DND-41 (cell line): ENCODE data around the gene NME3.
A peak's percentile ranks its signal among the peaks of the same experiment; 100 is the strongest.

Experiments
- CTCF ChIP-seq: IDR thresholded peaks from 2 replicates; pipeline ENCODE4 v1.5.1; 2012; ENCODE audit warnings: borderline replicate concordance, low read length, moderate library complexity, mild to moderate bottlenecking; ENCODE audit not compliant: poor library complexity, severe bottlenecking; ENCODE audit errors: extremely low read depth
- EZH2 ChIP-seq: IDR thresholded peaks from 3 replicates; pipeline ENCODE4 v1.6.1; 2012; ENCODE audit warnings: borderline replicate concordance, low read depth, mild to moderate bottlenecking, moderate library complexity, low read length, inconsistent platforms; ENCODE audit not compliant: severe bottlenecking

GRCh38 chr16:1772908-1773702, 1.8 kb upstream of the NME3 start, which contains the start of gene MRPS34:
- TF ChIP-seq CTCF (peak; percentile 79), EZH2 (no peak)
